Ectodermal cell (in vitro differentiated cells): ENCODE data around the gene RARA.

ENCODE experiments used
- H3K27ac ChIP-seq: 2 replicates; pipeline ENCODE4 v1.7.0; 2013; ENCODE audit warnings: mild to moderate bottlenecking, low read depth, low read length; ENCODE audit not compliant: insufficient read depth, poor library complexity, severe bottlenecking
- H3K27me3 ChIP-seq: 2 replicates; pipeline ENCODE4 v1.7.0; 2013; ENCODE audit warnings: mild to moderate bottlenecking, low read length; ENCODE audit not compliant: insufficient read depth, control insufficient read depth, poor library complexity, severe bottlenecking
- H3K36me3 ChIP-seq: one replicate; pipeline ENCODE4 v1.7.0; 2013; ENCODE audit warnings: low read length; ENCODE audit not compliant: control insufficient read depth, insufficient read depth
- H3K4me1 ChIP-seq: one replicate; pipeline ENCODE4 v1.7.0; 2013; ENCODE audit warnings: low read length; ENCODE audit not compliant: control insufficient read depth, insufficient read depth
- H3K4me3 ChIP-seq: 2 replicates; pipeline ENCODE4 v1.7.0; 2013; ENCODE audit warnings: low read depth, low read length, control low read depth; ENCODE audit not compliant: insufficient read depth
- H3K9me3 ChIP-seq: 2 replicates; pipeline ENCODE4 v1.7.0; 2013; ENCODE audit warnings: mild to moderate bottlenecking, low read length, moderate library complexity; ENCODE audit not compliant: control insufficient read depth
- WGBS, 2 experiments: methylation state at CpG; one replicate each; pipeline ENCODE4 v1.1.7; 2013; ENCODE audit warnings: missing lambda C conversion rate in 2 of 2; 5-methylcytosine and 5-hydroxymethylcytosine counted together

Gene RARA

DNA sequence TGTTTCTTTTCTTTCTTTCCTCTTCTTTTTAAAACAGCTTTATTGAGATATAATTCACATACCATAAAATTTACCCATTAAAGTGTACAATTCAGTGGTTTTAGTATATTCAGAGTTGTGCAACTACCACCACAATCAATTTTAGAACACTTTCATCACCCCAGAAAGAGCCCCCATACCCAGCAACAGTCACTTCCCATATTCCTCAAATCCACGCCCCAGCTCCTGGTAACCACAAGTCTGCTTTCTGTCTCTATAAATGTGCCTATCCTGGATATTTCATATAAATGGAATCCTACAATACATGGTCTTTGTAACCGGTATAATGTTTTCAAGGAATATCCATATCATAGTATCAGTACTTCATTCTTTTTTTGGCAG is 19.4 kb downstream of the RARA start:
- no peaks in the 10 kb centered on the region for H3K4me1 ChIP-seq
- 93 to 100% methylated on average over 1 to 2 of the region's 2 CpGs for WGBS, 2 experiments

DNA sequence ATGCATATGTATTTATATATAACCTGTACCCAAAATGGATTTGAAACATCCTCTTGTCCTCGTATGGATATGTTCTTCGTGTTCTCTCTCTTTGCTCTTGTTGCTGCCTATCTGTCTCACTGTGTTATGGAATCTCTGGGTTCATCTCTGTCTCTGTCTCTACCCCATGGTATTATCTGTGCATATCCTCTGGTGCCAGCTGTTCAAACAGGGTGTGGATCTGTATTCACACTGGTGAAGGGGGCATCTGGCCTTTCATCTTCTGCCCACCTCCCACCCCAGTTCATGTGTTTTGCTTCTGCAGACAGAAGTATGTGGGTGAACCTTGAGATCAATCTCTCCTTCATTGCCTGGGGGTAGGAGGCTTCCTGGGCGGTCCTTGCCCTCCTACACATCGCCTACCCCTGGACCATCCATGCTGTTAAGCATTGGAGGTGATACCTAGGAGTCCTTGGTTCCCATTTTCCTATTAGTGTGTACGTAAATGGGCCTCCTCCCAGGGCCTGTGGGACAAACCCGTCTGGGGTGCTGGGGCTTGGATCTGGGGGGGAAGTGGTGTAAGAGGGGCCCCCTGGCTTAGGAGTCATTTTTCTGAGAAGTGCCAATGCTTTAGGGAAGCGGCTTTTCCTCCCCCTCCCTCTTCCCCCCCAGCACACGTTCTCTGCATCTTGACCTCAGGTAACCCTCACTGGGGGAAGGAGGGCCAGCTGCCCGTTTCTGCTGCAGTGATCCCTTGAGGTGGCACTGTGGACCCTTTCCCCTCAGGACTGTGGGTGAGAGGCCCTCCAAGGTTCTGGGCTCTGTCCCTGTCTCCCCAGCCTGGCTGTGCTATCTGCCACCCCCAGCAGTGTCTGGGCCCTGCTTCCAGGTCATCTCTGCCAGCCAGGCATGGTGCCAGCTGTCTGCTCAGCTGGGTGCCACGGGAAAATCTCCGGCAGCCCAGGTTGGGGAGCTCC is 21.1 kb downstream of the RARA start:
- no peaks in the 10 kb centered on the region for H3K36me3 ChIP-seq
- 78 to 80% methylated on average over 11 of the region's 11 CpGs for WGBS, 2 experiments
- no peak overlapping the region for H3K4me3 ChIP-seq
- no peak overlapping the region for H3K27ac ChIP-seq
- no peaks in the 10 kb centered on the region for H3K9me3 ChIP-seq
- no peaks in the 10 kb centered on the region for H3K27me3 ChIP-seq
- H3K4me1 ChIP-seq: peaks cover 4% of the 10 kb centered on the region

More for the DNA sequence above, 19.4 kb downstream of the RARA start:
- Histone ChIP-seq H3K27me3 (no peaks in the 10 kb centered on the region), H3K9me3 (no peaks in the 10 kb centered on the region), H3K36me3 (no peaks in the 10 kb centered on the region), H3K4me3 (no peak overlapping the region), H3K27ac (no peak overlapping the region)

GRCh38 chr17:40330850-40331470 is 22.0 kb downstream of the RARA start:
- peaks cover 4% of the 10 kb centered on the region for H3K4me1 ChIP-seq
- no peaks in the 10 kb centered on the region for H3K9me3 ChIP-seq
- no peaks in the 10 kb centered on the region for H3K27me3 ChIP-seq
- H3K27ac ChIP-seq: no peak overlapping the region
- no peak overlapping the region for H3K4me3 ChIP-seq
- 96 to 97% methylated on average over 10 of the region's 10 CpGs for WGBS, 2 experiments
- H3K36me3 ChIP-seq: no peaks in the 10 kb centered on the region

DNA sequence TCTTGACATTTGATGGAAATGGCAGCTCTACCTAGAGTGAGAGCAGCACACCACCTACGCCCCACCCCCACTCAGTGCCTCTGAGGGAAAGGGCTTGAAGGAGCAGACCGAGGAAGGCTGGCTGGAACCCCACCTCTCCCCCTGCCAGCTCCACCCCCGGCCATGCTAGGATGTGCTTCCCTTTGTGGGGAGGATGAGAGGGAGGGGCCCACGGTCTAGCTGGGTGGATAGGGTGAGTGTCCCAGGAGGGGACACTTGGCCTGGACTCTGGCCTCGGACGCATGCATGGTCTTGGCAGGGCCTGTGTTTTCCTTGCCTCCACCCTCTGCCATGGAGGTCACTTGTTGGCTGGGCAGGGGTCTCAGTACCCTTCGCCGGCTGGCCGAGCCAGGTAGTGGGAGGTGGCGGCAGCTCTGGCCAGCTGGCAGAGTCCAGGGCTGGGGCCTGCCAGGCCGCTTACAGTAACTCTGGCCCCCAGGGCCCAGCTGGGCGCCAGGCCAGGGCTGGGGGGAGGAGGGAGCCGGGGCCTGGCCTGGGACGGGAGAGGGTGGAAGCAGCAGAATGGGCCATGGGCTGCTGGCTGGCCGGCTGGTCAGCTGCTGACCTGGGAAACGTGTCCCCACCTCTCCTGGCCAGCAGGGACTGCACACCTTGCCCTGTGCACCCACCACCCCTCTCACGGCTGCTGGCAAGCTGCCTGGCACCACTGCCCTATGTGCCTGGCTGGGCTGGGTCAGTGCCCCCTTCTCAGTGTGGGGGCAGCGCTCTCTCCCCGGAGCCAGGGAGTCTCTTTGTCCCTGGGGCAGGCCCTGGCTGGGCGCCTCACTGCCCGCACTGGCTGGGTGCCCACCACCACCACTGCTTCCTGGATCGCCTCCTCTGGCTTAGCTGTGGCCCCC is 23.0 kb downstream of the RARA start:
- H3K9me3 ChIP-seq: no peaks in the 10 kb centered on the region
- H3K27ac ChIP-seq: no peak overlapping the region
- H3K4me3 ChIP-seq: no peak overlapping the region
- peaks cover 4% of the 10 kb centered on the region for H3K4me1 ChIP-seq
- WGBS, 2 experiments: 85 to 88% methylated on average over 21 to 22 of the region's 22 CpGs
- no peaks in the 10 kb centered on the region for H3K36me3 ChIP-seq
- H3K27me3 ChIP-seq: no peaks in the 10 kb centered on the region

DNA sequence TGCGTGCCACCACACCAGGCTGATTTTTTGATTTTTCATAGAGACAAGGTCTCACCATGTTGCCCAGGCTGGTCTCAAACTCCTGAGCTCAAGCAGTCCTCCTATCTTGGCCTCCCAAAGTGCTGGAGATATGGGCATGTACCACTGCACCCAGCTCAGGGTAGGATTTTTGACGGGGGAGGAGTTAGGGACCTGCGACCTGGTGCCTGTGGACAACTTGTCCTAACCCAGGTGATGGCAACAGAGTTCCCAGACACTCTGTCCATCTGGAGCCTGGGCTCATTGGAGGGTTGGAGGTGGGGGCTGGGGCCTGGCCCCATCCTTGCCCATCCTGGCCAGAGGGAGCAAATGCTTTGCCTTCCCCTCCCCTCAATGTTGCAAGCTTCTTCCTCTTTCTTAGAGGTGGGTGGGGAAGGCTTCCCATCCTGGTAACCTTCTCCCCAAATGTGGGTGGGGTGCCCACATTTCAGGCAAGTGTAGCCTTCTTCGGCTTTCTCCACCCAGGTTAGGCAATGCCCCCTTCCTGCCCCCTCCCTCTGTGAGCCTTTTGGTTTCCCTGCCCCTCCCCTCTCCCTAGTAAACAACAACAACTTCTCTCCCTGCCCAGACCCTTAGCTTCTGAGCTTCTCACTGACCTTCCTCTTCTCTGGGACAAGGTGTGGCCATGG is 24.9 kb downstream of the RARA start:
- Histone ChIP-seq H3K27ac (no peak overlapping the region), H3K27me3 (no peaks in the 10 kb centered on the region), H3K36me3 (no peaks in the 10 kb centered on the region), H3K4me1 (peaks cover 4% of the 10 kb centered on the region), H3K4me3 (no peak overlapping the region), H3K9me3 (no peaks in the 10 kb centered on the region)
- 97% methylated on average over 4 of the region's 4 CpGs for WGBS, 2 experiments

DNA sequence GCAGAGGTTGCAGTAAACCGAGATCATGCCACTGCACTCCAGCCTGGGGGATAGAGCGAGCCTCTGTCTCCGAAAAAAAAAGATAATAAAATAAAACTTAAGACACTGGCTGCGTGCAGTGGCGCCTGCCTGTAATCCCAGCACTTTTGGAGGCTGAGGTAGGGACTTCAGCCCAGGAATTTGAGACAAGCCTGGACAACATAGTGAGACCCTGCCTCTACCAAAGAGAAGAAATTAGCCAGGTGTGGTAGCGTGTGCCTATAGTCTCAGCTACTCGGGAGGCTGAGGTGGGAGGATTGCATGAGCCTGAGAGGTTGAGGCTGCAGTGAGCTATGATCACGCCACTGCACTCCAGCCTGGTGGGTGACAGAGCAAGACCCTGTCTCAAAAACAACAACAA is 26.6 kb downstream of the RARA start:
- peaks cover 17% of the 10 kb centered on the region for H3K27me3 ChIP-seq
- peaks cover 4% of the 10 kb centered on the region for H3K4me1 ChIP-seq
- H3K4me3 ChIP-seq: no peak overlapping the region
- no peak overlapping the region for H3K27ac ChIP-seq
- no peaks in the 10 kb centered on the region for H3K9me3 ChIP-seq
- 92 to 95% methylated on average over 8 of the region's 8 CpGs for WGBS, 2 experiments
- no peaks in the 10 kb centered on the region for H3K36me3 ChIP-seq

DNA sequence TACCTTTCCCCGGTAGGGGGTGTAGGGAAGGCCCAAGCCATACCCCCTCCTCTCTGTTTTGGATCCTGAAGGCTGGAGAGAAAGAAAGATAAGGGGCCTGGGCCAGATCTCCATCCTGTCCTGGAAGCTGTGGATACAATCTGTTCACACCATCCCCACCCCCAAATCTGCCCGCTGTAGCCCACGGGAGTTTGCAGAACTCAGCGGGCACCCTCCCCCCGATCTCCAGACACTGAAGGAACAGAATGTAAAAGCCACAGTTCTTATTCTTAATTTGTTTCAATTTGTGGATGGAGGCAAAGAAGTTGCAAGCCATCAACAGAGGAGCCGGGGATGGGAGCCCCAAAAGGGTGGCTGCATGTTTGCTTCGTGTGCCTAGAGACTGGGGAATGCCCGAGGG is 28.4 kb downstream of the RARA start:
- 76 to 83% methylated on average over 7 to 8 of the region's 8 CpGs for WGBS, 2 experiments
- H3K27ac ChIP-seq: no peak overlapping the region
- H3K4me3 ChIP-seq: no peak overlapping the region
- H3K27me3 ChIP-seq: peaks cover 30% of the 10 kb centered on the region
- peaks cover 5% of the 10 kb centered on the region for H3K4me1 ChIP-seq
- H3K9me3 ChIP-seq: no peaks in the 10 kb centered on the region
- no peaks in the 10 kb centered on the region for H3K36me3 ChIP-seq

DNA sequence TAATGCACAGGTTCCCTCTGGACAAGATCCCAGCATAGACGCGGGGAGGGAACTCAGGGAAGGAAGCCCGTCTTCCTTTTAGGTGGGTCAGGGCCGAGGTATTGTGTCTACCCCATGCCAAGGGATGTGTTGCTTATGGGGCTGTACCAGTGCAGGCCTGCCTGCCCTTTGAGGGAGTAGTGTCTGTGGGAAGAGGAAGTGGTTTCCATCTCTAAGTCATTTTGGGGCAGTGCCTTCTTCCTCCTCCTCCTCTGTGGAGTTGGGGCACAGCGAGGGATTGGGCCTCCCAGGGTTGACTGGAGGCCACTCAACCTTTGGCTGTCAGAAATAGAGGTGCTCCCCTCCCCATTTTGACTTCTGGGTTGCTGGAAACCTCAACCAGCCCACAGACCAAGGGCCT is 29.1 kb downstream of the RARA start:
- 93 to 94% methylated on average over 5 of the region's 5 CpGs for WGBS, 2 experiments
- Histone ChIP-seq H3K4me1 (peaks cover 12% of the 10 kb centered on the region), H3K4me3 (no peak overlapping the region), H3K27me3 (peaks cover 37% of the 10 kb centered on the region), H3K36me3 (no peaks in the 10 kb centered on the region), H3K27ac (no peak overlapping the region), H3K9me3 (no peaks in the 10 kb centered on the region)

DNA sequence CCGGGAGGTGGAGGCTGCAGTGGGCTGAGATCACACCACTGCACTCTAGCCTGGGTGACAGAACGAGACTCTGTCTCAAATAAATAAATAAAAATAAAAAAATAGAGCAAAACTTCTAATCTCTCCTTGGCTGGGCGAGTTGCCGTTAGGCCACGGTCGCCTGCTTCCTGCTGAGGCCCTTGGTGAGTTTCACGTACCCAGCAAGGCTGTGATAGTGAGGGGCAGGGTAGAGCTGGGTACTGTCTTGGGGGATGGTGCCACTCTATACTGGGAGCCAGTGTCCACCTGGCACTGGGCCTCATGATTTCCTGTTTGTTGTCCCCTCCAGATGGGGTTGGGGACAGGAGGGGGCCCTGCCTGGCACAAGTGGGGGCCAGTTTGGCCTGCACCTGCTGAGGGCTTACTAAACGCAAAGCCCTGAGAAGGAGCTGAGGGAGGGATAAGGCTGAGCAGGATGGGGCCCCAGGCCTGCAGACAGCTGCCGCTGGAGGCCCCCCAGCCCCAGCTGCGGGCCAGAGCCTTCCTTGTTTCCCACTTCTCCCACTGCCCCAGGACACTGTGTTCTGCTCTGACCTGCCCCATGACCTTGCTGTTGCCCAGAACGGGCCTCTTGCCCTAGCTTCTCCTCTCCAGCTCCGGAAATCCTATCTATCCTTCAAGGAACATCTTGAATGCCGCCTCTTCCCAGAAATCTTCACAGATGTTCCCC is 30.1 kb downstream of the RARA start:
- Histone ChIP-seq H3K4me3 (no peak overlapping the region), H3K27me3 (peaks cover 48% of the 10 kb centered on the region), H3K36me3 (no peaks in the 10 kb centered on the region), H3K4me1 (peaks cover 22% of the 10 kb centered on the region), H3K9me3 (no peaks in the 10 kb centered on the region), H3K27ac (no peak overlapping the region)
- 86 to 90% methylated on average over 12 to 13 of the region's 13 CpGs for WGBS, 2 experiments
